Caki2 (cell line): ENCODE measurements around the gene PRELID3B. TPM values are rescaled to one million over a fixed set of nuclear protein-coding genes. Genes with fewer than 3 reads are reported as not detected.

Source experiments
- DNase-seq: peaks from one replicate; pipeline ENCODE4 v3.0.0-alpha.2; 2015; ENCODE audit warnings: low read depth
- in situ Hi-C: cut with HindIII; loops from 2 replicates; pipeline ENCODE4 v1.10.0; 2016; ENCODE audit warnings: low sequenced_read_pairs, low pct_unique_long_range_greater_than_20kb, mixed read lengths
- total RNA-seq: library from RNA; depleted of rRNA; stranded (reverse); fragments of >200 nt; shearing (Covaris generic); gene quantifications from 2 replicates; pipeline ENCODE4 v1.2.3, GENCODE V29; 2014; ENCODE audit warnings: low replicate concordance; rRNA removed

Gene PRELID3B
- total RNA-seq, 1 experiment from 2014 or later: 128 TPM

GRCh38 chr20:58990651-58991445 is 51.7 kb downstream of the PRELID3B start:
- no peak for DNase-seq
- in situ Hi-C loops: no loop called here

GRCh38 chr20:58989196-58989595 is 53.4 kb downstream of the PRELID3B start:
- no peak for DNase-seq
- in situ Hi-C loops: no loop called here

- DNase-seq: no peak
- in situ Hi-C loops: no loop called here
Observed at GRCh38 chr20:58988565-58988882, 54.1 kb downstream of the PRELID3B start.

GRCh38 chr20:58987790-58988564 is 54.6 kb downstream of the PRELID3B start:
- in situ Hi-C loops: no loop called here
- no peak for DNase-seq

GRCh38 chr20:58986968-58987517 is 55.5 kb downstream of the PRELID3B start:
- in situ Hi-C loops: no loop called here
- no peak for DNase-seq

GRCh38 chr20:58986286-58986967 is 56.2 kb downstream of the PRELID3B start:
- in situ Hi-C loops: no loop called here
- no peak for DNase-seq

- in situ Hi-C loops: no loop called here
- DNase-seq: no peak
Observed at GRCh38 chr20:58985656-58986055, 56.9 kb downstream of the PRELID3B start.

- no peak for DNase-seq
- in situ Hi-C loops: no loop called here
Observed at GRCh38 chr20:58984691-58985090, 57.9 kb downstream of the PRELID3B start.

Other genes starting within 250 kb of the PRELID3B start
- gene GNAS-AS1, start 191.9 kb downstream of the PRELID3B start, total RNA-seq: 3.1 and 5.2 TPM in 2 replicates
- gene GNAS, start 190.1 kb downstream of the PRELID3B start, total RNA-seq: 471 and 541 TPM in 2 replicates
- 64.2 and 64.8 TPM in 2 replicates for gene NELFCD, start 61.5 kb downstream of the PRELID3B start, total RNA-seq
- 338 and 349 TPM in 2 replicates for gene CTSZ, start 35.5 kb downstream of the PRELID3B start, total RNA-seq
- gene TUBB1, start 23.4 kb downstream of the PRELID3B start, total RNA-seq: not detected in 2 replicates
- 42.7 and 54.7 TPM in 2 replicates for gene ATP5F1E, start 10.5 kb downstream of the PRELID3B start, total RNA-seq
- gene ZNF831, start 121.0 kb upstream of the PRELID3B start, total RNA-seq: not detected in 2 replicates